Neuronal stem cell (in vitro differentiated cells): ENCODE data around the gene ALG9.

Experiments used
- DNase-seq: peaks from one replicate; pipeline ENCODE4 v3.0.0-alpha.2; 2013; ENCODE audit warnings: low spot score
- H2AFZ ChIP-seq: one replicate; pipeline ENCODE4 v1.6.1; 2013; ENCODE audit warnings: mild to moderate bottlenecking, low read length, inconsistent platforms
- H2AK5ac ChIP-seq: 2 replicates; pipeline ENCODE4 v1.6.1; 2013; ENCODE audit warnings: low read depth, mild to moderate bottlenecking, inconsistent platforms, low read length, moderate library complexity, mixed read lengths
- H2BK120ac ChIP-seq: 2 replicates; pipeline ENCODE4 v1.6.1; 2013; ENCODE audit warnings: low read depth, mild to moderate bottlenecking, inconsistent platforms, low read length, moderate library complexity, mixed read lengths
- H2BK12ac ChIP-seq: one replicate; pipeline ENCODE4 v1.6.1; 2013; ENCODE audit warnings: low read length, inconsistent platforms
- H2BK15ac ChIP-seq: 2 replicates; pipeline ENCODE4 v1.6.1; 2013; ENCODE audit warnings: mild to moderate bottlenecking, low read length, inconsistent platforms, mixed read lengths
- H2BK5ac ChIP-seq: one replicate; pipeline ENCODE4 v1.6.1; 2013; ENCODE audit warnings: inconsistent platforms, mild to moderate bottlenecking, low read length, moderate library complexity
- H3K14ac ChIP-seq: one replicate; pipeline ENCODE4 v1.6.1; 2013; ENCODE audit warnings: low read length, inconsistent platforms
- H3K18ac ChIP-seq: 2 replicates; pipeline ENCODE4 v1.6.1; 2013; ENCODE audit warnings: low read length, inconsistent platforms
- H3K23ac ChIP-seq: 2 replicates; pipeline ENCODE4 v1.6.1; 2013; ENCODE audit warnings: low read depth, mild to moderate bottlenecking, mixed read lengths, low read length, inconsistent platforms; ENCODE audit not compliant: poor library complexity
- H3K27ac ChIP-seq: replicated peaks from 3 replicates; pipeline ENCODE4 v1.5.1; 2013; ENCODE audit warnings: low read length, inconsistent platforms
- H3K27me3 ChIP-seq, 3 experiments: 2 replicates each; pipeline ENCODE4 v1.6.1; 2013; ENCODE audit warnings: low read length in 3 of 3, mild to moderate bottlenecking in 2 of 3, inconsistent platforms in 1 of 3, low read depth in 1 of 3, mixed read lengths in 1 of 3, moderate library complexity in 1 of 3; ENCODE audit not compliant: control insufficient read depth in 3 of 3, insufficient read depth in 3 of 3
- H3K36me3 ChIP-seq, 2 donors: replicated peaks in 1 of 2; 2 replicates each; pipeline ENCODE4 v1.6.1; 2013; ENCODE audit warnings: low read length in 2 of 2; ENCODE audit not compliant: control insufficient read depth in 2 of 2, insufficient read depth in 2 of 2
- H3K4ac ChIP-seq: 2 replicates; pipeline ENCODE4 v1.6.1; 2013; ENCODE audit warnings: inconsistent platforms, mild to moderate bottlenecking, low read length, moderate library complexity
- H3K4me1 ChIP-seq, 2 donors: 1 replicate in 1 of 2; 2 replicates in 1 of 2; pipeline ENCODE4 v1.6.1; 2013; ENCODE audit warnings: low read length in 2 of 2, low read depth in 1 of 2; ENCODE audit not compliant: control insufficient read depth in 2 of 2, insufficient read depth in 1 of 2
- H3K4me2 ChIP-seq: one replicate; pipeline ENCODE4 v1.6.1; 2013; ENCODE audit warnings: mild to moderate bottlenecking, low read length, inconsistent platforms; ENCODE audit not compliant: insufficient read depth, poor library complexity, severe bottlenecking
- H3K4me3 ChIP-seq, 2 donors: 2 replicates each; pipeline ENCODE4 v1.5.1; 2013; ENCODE audit warnings: low read length in 2 of 2, mild to moderate bottlenecking in 2 of 2, inconsistent platforms in 1 of 2, moderate library complexity in 1 of 2
- H3K79me1 ChIP-seq: one replicate; pipeline ENCODE4 v1.6.1; 2013; ENCODE audit warnings: low read depth, mild to moderate bottlenecking, inconsistent platforms, low read length, moderate library complexity
- H3K9ac ChIP-seq: one replicate; pipeline ENCODE4 v1.6.1; 2013; ENCODE audit warnings: mild to moderate bottlenecking, low read depth, low read length, inconsistent platforms; ENCODE audit not compliant: poor library complexity
- H3K9me3 ChIP-seq, 2 donors: replicated peaks in 1 of 2; 2 replicates each; pipeline versions ENCODE3 to v1.6.1; 2013; ENCODE audit warnings: low read length in 2 of 2, mild to moderate bottlenecking in 2 of 2, inconsistent platforms in 1 of 2, low read depth in 1 of 2, mixed read lengths in 1 of 2, moderate library complexity in 1 of 2; ENCODE audit not compliant: control insufficient read depth in 2 of 2, insufficient read depth in 1 of 2
- H4K8ac ChIP-seq: one replicate; pipeline ENCODE4 v1.6.1; 2013; ENCODE audit warnings: low read depth, mild to moderate bottlenecking, inconsistent platforms, low read length, moderate library complexity
- H4K91ac ChIP-seq: one replicate; pipeline ENCODE4 v1.6.1; 2013; ENCODE audit warnings: low read length, low read depth, mild to moderate bottlenecking, inconsistent platforms; ENCODE audit not compliant: poor library complexity
- WGBS, 2 donors: extraction: QIAGEN DNeasy Blood & Tissue Kit; methylation state at CpG; one replicate each; pipeline ENCODE4 v1.1.7; 2013; ENCODE audit warnings: missing lambda C conversion rate in 2 of 2, mixed read lengths in 1 of 2; ENCODE audit not compliant: insufficient read length in 2 of 2, insufficient replicate concordance in 1 of 2; ENCODE audit errors: extremely low coverage in 2 of 2; 5-methylcytosine and 5-hydroxymethylcytosine counted together

ALG9 gene

DNA sequence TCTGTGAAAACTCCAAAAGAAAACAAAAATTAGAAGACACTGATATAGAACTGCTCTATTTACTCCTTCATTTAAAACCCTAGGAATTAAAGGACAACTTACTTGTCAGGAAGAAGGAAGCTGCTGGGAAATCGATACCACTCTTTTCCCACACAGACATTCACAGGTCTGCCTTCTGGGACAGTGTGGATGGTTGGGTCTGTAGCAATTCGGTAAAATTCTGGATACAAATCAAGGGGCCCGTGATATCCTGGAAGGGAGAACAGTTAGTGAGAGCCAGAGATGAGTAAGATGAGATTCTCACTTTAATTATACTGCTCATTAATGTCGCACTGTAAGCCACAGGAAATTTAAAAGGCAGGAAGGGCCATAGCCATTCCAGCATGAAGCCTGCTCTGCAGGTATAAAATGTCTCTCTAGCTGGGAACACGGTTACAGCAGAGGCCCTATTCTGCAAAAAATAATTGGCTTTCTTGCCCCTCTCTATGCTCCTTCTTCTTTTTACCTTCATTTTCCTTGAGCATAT, 34.0 kb downstream of the ALG9 start:
- Histone ChIP-seq H2BK15ac (no peak overlapping the region), H3K36me3 (peaks cover 0 to 71% of the 10 kb centered on the region in 2 donors), H2BK12ac (no peak overlapping the region), H3K27ac (no peak overlapping the region), H2AK5ac (no peak overlapping the region), H3K4ac (no peak overlapping the region), H3K9me3 (no peaks in the 10 kb centered on the region), H3K14ac (no peak overlapping the region), H4K91ac (no peak overlapping the region), H2AFZ (no peak overlapping the region), H3K23ac (no peak overlapping the region), H3K27me3 (no peaks in the 10 kb centered on the region), H3K79me1 (no peaks in the 10 kb centered on the region), H3K18ac (no peak overlapping the region), H3K4me1 (peaks cover 0 to 6% of the 10 kb centered on the region in 2 donors), H3K4me2 (no peak overlapping the region), H3K4me3 (no peak overlapping the region), H2BK5ac (no peak overlapping the region), H2BK120ac (no peak overlapping the region), H4K8ac (no peak overlapping the region), H3K9ac (no peak overlapping the region)
- WGBS, 2 donors: no CpG with 5 or more reads among the region's 5 CpGs
- no peak for DNase-seq

DNA sequence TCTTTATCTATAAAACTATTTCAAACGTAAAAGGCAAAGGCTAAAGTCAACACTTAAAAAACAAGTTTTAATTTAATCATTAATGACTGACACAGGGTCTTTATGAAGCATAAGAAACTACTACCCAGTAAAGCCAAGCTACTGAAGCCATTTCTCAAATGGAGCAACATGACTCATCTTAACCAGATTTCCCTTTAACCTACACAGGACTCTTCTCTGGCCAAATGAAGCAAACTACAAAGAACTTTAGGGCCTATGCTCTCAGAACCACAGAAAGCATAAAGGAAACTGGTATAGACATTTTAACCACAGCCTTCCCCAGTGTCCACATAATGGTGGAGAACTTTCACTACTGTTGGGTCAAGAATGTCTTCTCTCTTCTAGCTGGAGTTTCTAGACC, 34.7 kb downstream of the ALG9 start:
- H2BK5ac ChIP-seq: no peak overlapping the region
- no peak for DNase-seq
- H3K4ac ChIP-seq: no peak overlapping the region
- H3K18ac ChIP-seq: no peak overlapping the region
- no peaks in the 10 kb centered on the region for H3K27me3 ChIP-seq
- no CpG with 5 or more reads among the region's 1 CpG for WGBS, 2 donors
- no peak overlapping the region for H2BK12ac ChIP-seq
- H2AK5ac ChIP-seq: no peak overlapping the region
- H3K27ac ChIP-seq: no peak overlapping the region
- H3K9ac ChIP-seq: no peak overlapping the region
- H4K91ac ChIP-seq: no peak overlapping the region
- H3K79me1 ChIP-seq: no peaks in the 10 kb centered on the region
- no peak overlapping the region for H3K4me3 ChIP-seq
- no peak overlapping the region for H4K8ac ChIP-seq
- no peak overlapping the region for H3K23ac ChIP-seq
- peaks cover 0 to 6% of the 10 kb centered on the region in 2 donors for H3K4me1 ChIP-seq
- H3K36me3 ChIP-seq: peaks cover 0 to 75% of the 10 kb centered on the region in 2 donors
- no peak overlapping the region for H2AFZ ChIP-seq
- no peak overlapping the region for H2BK120ac ChIP-seq
- H3K9me3 ChIP-seq: no peaks in the 10 kb centered on the region
- no peak overlapping the region for H3K14ac ChIP-seq
- no peak overlapping the region for H3K4me2 ChIP-seq
- H2BK15ac ChIP-seq: no peak overlapping the region

GRCh38 chr11:111836162-111836561, 35.2 kb downstream of the ALG9 start:
- Histone ChIP-seq H2BK12ac (no peak overlapping the region), H3K4me1 (peaks cover 0 to 3% of the 10 kb centered on the region in 2 donors), H2BK15ac (no peak overlapping the region), H3K27me3 (no peaks in the 10 kb centered on the region), H2BK120ac (no peak overlapping the region), H3K9me3 (no peaks in the 10 kb centered on the region), H3K4ac (no peak overlapping the region), H3K27ac (no peak overlapping the region), H3K14ac (no peak overlapping the region), H3K36me3 (peaks cover 0 to 79% of the 10 kb centered on the region in 2 donors), H3K23ac (no peak overlapping the region), H3K4me3 (no peak overlapping the region), H3K9ac (no peak overlapping the region), H4K8ac (no peak overlapping the region), H4K91ac (no peak overlapping the region), H2BK5ac (no peak overlapping the region), H3K18ac (no peak overlapping the region), H2AK5ac (no peak overlapping the region), H3K4me2 (no peak overlapping the region), H2AFZ (no peak overlapping the region), H3K79me1 (no peaks in the 10 kb centered on the region)
- no peak for DNase-seq
- WGBS, 2 donors: no CpG with 5 or more reads among the region's 1 CpG

DNA sequence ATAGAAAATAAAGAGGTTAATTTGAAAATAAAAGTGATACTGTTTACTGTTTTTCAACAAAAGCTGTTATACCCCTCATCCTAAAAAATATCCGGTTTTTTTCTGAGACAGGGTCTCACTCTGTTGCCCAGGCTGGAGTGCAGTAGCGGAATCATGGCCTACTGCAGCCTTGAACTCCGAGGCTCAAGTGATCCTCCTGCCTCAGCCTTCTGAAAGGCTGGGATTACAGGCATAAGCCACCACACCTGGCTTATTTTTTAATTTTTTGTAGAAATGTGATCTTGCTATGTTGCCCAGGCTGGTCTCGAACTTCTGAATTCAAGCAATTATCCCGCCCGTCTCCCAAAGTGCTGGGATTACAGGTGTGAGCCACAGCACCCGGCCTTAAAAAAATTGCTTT, 35.7 kb downstream of the ALG9 start:
- Histone ChIP-seq H2AK5ac (no peak overlapping the region), H3K9me3 (no peaks in the 10 kb centered on the region), H3K79me1 (no peaks in the 10 kb centered on the region), H3K4me1 (peaks cover 0 to 3% of the 10 kb centered on the region in 2 donors), H3K27me3 (no peaks in the 10 kb centered on the region), H4K91ac (no peak overlapping the region), H3K23ac (no peak overlapping the region), H2BK120ac (no peak overlapping the region), H3K36me3 (peaks cover 0 to 84% of the 10 kb centered on the region in 2 donors), H2BK12ac (no peak overlapping the region), H3K4ac (no peak overlapping the region), H3K4me2 (no peak overlapping the region), H3K9ac (no peak overlapping the region), H2BK15ac (no peak overlapping the region), H2BK5ac (no peak overlapping the region), H3K27ac (no peak overlapping the region), H4K8ac (no peak overlapping the region), H2AFZ (no peak overlapping the region), H3K18ac (no peak overlapping the region), H3K14ac (no peak overlapping the region), H3K4me3 (no peak overlapping the region)
- no CpG with 5 or more reads among the region's 7 CpGs for WGBS, 2 donors
- DNase-seq: no peak
